Body of pancreas (tissue), 4 donors: Measurements from ENCODE around the gene GAPT.

ENCODE experiments used
- POLR2A ChIP-seq, 3 donors: fragments of 450-650 bp; IDR thresholded peaks; one replicate each; pipeline ENCODE4 v1.6.1; 2016; ENCODE audit warnings: antibody characterized with exemption in 3 of 3, mild to moderate bottlenecking in 2 of 3
- TF ChIP-seq, protein P1 (sequence below), 7 experiments: fragments of 450-650 bp in 4 of 7; fragments of 200-600 bp in 3 of 7; sonication (generic) in 3 of 7; IDR thresholded peaks; one replicate each; pipeline ENCODE4 v1.5.1; 2016 to 2019; ENCODE audit warnings: antibody characterized with exemption in 7 of 7

DNA sequence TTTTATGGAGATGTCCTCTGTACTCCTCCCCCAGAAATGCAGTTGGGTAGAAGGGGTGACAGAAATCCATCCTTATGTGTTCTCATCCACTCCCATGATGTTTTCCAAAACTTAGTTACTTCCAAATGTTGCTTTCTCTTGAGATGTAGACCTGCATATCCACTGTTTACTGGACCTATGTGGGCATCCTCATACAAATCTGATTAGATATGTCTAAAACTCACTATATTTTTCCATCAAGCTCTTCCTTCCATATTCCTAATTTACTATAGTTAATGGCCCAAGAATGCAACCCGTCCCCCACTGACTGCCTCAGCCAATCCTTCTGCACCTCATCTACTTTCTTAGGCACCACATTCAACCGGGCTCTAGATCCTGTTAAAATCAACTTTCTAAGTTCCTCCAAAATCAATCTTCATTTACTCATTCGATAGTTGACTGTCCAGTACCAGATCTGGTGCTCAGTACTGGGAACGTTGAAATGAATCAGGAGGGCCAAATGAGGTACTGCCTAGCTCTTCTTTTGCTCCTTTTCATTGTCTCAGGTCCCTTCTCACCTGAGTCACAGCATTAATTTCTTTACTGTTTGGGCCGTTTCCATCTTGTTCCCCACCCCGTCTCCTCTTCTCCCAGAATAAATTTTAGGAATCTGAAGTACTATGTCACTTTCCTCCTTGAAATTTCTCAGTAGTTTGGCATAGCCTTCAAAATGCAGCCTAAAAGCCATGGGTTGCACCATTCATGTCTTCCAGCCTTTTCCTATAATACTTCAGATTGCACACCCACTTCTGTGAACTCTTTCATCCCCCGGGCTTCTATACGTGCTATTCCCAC lies 39.3 kb upstream of the GAPT start:
- TF ChIP-seq, protein P1, sequence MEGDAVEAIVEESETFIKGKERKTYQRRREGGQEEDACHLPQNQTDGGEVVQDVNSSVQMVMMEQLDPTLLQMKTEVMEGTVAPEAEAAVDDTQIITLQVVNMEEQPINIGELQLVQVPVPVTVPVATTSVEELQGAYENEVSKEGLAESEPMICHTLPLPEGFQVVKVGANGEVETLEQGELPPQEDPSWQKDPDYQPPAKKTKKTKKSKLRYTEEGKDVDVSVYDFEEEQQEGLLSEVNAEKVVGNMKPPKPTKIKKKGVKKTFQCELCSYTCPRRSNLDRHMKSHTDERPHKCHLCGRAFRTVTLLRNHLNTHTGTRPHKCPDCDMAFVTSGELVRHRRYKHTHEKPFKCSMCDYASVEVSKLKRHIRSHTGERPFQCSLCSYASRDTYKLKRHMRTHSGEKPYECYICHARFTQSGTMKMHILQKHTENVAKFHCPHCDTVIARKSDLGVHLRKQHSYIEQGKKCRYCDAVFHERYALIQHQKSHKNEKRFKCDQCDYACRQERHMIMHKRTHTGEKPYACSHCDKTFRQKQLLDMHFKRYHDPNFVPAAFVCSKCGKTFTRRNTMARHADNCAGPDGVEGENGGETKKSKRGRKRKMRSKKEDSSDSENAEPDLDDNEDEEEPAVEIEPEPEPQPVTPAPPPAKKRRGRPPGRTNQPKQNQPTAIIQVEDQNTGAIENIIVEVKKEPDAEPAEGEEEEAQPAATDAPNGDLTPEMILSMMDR (IDR thresholded peaks at IDR 0.05) = no peak
- TF ChIP-seq POLR2A (IDR thresholded peaks at IDR 0.05) = no peak
